Measurements from ENCODE around the gene PDE6G. TPM values are rescaled to one million over a fixed set of nuclear protein-coding genes. Genes with fewer than 3 reads are reported as not detected.

The PDE6G gene
- total RNA-seq, 1 experiment from 2014 or later, result 2.0 TPM

GRCh38 chr17:81662002-81662401 is 5.7 kb upstream of the PDE6G start:
- DNase-seq (ENCODE audit: low spot score), result no peak

- no peak for DNase-seq (ENCODE audit: low spot score)
These were observed 4.1 kb upstream of the PDE6G start for GRCh38 chr17:81660441-81660840.

- DNase-seq (ENCODE audit: low spot score), result no peak
These were observed 2.7 kb upstream of the PDE6G start for GRCh38 chr17:81659038-81659437.

- no peak for DNase-seq (ENCODE audit: low spot score)
These were observed 493 bp upstream of the PDE6G start for GRCh38 chr17:81656835-81657234.

GRCh38 chr17:81655378-81656117 is 794 bp downstream of the PDE6G start:
- no peak for DNase-seq (ENCODE audit: low spot score)

- DNase-seq (ENCODE audit: low spot score), result no peak
These were observed 3.2 kb downstream of the PDE6G start for GRCh38 chr17:81652906-81653771.

- DNase-seq (ENCODE audit: low spot score), result peak; percentile 88
These were observed 4.7 kb downstream of the PDE6G start for GRCh38 chr17:81651692-81652091.

- no peak for DNase-seq (ENCODE audit: low spot score)
These were observed 5.4 kb downstream of the PDE6G start for GRCh38 chr17:81650951-81651350.

- DNase-seq (ENCODE audit: low spot score), result no peak
These were observed 7.6 kb downstream of the PDE6G start for GRCh38 chr17:81648707-81649085.

- no peak for DNase-seq (ENCODE audit: low spot score)
These were observed 8.2 kb downstream of the PDE6G start for GRCh38 chr17:81648013-81648706.

GRCh38 chr17:81647640-81648012 is 8.7 kb downstream of the PDE6G start:
- no peak for DNase-seq (ENCODE audit: low spot score)

- DNase-seq (ENCODE audit: low spot score), result no peak
These were observed 9.3 kb downstream of the PDE6G start for GRCh38 chr17:81646869-81647600.

GRCh38 chr17:81644976-81645952 is 11.1 kb downstream of the PDE6G start:
- DNase-seq (ENCODE audit: low spot score), result no peak

- no peak for DNase-seq (ENCODE audit: low spot score)
These were observed 11.8 kb downstream of the PDE6G start for GRCh38 chr17:81644496-81644895.

- peak; percentile 84 for DNase-seq (ENCODE audit: low spot score)
These were observed 14.4 kb downstream of the PDE6G start for GRCh38 chr17:81641825-81642489.

GRCh38 chr17:81640011-81640410 is 16.3 kb downstream of the PDE6G start:
- DNase-seq (ENCODE audit: low spot score), result no peak

- DNase-seq (ENCODE audit: low spot score), result no peak
These were observed 17.7 kb downstream of the PDE6G start for GRCh38 chr17:81638683-81639082.

GRCh38 chr17:81636505-81637288 is 19.6 kb downstream of the PDE6G start, which contains the start of the genes NPLOC4 and TSPAN10:
NPLOC4 (minus strand) TSS chr17:81637112; CDS start chr17:81636930, 182 bp downstream.
TSPAN10 (plus strand) TSS chr17:81637196; CDS start chr17:81642413, 5,217 bp downstream.
- DNase-seq (ENCODE audit: low spot score), result peak; percentile 68

GRCh38 chr17:81635973-81636504 is 20.3 kb downstream of the PDE6G start:
- no peak for DNase-seq (ENCODE audit: low spot score)

Data from A172 (cell line).